ENCODE results near the gene GPBP1L1.
A peak's percentile ranks its signal among the peaks of the same experiment; 100 is the strongest.

GRCh38 chr1:45686015-45686287, 382 bp downstream of the GPBP1L1 start:
- TF ChIP-seq, protein P1, sequence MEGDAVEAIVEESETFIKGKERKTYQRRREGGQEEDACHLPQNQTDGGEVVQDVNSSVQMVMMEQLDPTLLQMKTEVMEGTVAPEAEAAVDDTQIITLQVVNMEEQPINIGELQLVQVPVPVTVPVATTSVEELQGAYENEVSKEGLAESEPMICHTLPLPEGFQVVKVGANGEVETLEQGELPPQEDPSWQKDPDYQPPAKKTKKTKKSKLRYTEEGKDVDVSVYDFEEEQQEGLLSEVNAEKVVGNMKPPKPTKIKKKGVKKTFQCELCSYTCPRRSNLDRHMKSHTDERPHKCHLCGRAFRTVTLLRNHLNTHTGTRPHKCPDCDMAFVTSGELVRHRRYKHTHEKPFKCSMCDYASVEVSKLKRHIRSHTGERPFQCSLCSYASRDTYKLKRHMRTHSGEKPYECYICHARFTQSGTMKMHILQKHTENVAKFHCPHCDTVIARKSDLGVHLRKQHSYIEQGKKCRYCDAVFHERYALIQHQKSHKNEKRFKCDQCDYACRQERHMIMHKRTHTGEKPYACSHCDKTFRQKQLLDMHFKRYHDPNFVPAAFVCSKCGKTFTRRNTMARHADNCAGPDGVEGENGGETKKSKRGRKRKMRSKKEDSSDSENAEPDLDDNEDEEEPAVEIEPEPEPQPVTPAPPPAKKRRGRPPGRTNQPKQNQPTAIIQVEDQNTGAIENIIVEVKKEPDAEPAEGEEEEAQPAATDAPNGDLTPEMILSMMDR (IDR thresholded peaks at IDR 0.05), result peak in 1 of 6 experiments; percentile 11
- TF ChIP-seq POLR2A (IDR thresholded peaks at IDR 0.05), result no peak
